ENCODE measurements around the gene ATRNL1.
A peak's percentile ranks its signal among the peaks of the same experiment; 100 is the strongest.

Gene ATRNL1, protein sequence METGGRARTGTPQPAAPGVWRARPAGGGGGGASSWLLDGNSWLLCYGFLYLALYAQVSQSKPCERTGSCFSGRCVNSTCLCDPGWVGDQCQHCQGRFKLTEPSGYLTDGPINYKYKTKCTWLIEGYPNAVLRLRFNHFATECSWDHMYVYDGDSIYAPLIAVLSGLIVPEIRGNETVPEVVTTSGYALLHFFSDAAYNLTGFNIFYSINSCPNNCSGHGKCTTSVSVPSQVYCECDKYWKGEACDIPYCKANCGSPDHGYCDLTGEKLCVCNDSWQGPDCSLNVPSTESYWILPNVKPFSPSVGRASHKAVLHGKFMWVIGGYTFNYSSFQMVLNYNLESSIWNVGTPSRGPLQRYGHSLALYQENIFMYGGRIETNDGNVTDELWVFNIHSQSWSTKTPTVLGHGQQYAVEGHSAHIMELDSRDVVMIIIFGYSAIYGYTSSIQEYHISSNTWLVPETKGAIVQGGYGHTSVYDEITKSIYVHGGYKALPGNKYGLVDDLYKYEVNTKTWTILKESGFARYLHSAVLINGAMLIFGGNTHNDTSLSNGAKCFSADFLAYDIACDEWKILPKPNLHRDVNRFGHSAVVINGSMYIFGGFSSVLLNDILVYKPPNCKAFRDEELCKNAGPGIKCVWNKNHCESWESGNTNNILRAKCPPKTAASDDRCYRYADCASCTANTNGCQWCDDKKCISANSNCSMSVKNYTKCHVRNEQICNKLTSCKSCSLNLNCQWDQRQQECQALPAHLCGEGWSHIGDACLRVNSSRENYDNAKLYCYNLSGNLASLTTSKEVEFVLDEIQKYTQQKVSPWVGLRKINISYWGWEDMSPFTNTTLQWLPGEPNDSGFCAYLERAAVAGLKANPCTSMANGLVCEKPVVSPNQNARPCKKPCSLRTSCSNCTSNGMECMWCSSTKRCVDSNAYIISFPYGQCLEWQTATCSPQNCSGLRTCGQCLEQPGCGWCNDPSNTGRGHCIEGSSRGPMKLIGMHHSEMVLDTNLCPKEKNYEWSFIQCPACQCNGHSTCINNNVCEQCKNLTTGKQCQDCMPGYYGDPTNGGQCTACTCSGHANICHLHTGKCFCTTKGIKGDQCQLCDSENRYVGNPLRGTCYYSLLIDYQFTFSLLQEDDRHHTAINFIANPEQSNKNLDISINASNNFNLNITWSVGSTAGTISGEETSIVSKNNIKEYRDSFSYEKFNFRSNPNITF (N-terminal part only)

DNA sequence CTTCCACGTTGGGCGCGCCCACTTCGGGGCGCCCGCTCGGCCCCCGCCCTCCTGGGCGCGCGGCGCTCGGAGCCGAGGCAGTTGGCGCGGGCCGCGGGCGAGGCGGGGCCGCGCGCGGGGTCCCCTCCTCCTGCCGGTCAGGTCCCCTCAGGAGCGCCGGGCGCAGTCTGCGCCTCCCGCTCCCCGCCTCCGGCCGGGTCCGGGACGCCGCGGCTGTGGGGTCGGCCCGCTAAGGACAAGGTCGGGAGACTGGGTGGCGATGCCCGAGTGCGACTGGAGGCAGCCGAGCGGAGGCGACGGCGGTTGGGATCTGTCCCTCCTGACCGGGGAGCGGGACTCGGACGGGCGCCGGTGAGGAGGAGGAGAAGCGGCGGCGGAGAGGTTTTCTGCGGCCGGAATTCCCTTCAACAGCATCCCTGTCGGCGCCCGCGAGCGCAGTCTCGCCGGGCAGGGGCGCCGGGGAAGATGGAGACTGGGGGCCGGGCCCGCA lies at the start of gene ATRNL1:
TSS of gene ATRNL1 (plus strand) at position 80 of the 490 bp plus-strand sequence. CDS start at position 466, 386 bp downstream.
- H3K9me3 ChIP-seq (ENCODE audit: control insufficient read depth, insufficient read depth, low read length) = no peaks in the 10 kb centered on the region
- peaks cover 27% of the 10 kb centered on the region; the same call in 1 of the 2 replicates for H3K4me1 ChIP-seq (ENCODE audit: insufficient read depth, low read length)
- H3K9ac ChIP-seq (ENCODE audit: low read depth, low read length) = peak within 1 kb of the TSS; percentile 92
- H3K36me3 ChIP-seq (ENCODE audit: insufficient read depth, low read length) = no peaks in the 10 kb centered on the region

GRCh38 chr10:115043719-115044118 lies 49.4 kb upstream of the ATRNL1 start:
- Histone ChIP-seq H3K9me3 (ENCODE audit: control insufficient read depth, insufficient read depth, low read length) (no peaks in the 10 kb centered on the region; the same call in 1 of the 2 replicates), H3K9ac (ENCODE audit: low read depth, low read length) (no peak overlapping the region), H3K36me3 (ENCODE audit: insufficient read depth, low read length) (no peaks in the 10 kb centered on the region), H3K4me1 (ENCODE audit: insufficient read depth, low read length) (no peaks in the 10 kb centered on the region)

- Histone ChIP-seq H3K36me3 (ENCODE audit: insufficient read depth, low read length) (no peaks in the 10 kb centered on the region), H3K9ac (ENCODE audit: low read depth, low read length) (no peak overlapping the region), H3K4me1 (ENCODE audit: insufficient read depth, low read length) (peaks cover 4% of the 10 kb centered on the region; the same call in 1 of the 2 replicates), H3K9me3 (ENCODE audit: control insufficient read depth, insufficient read depth, low read length) (no peaks in the 10 kb centered on the region; the same call in 1 of the 2 replicates)
Observed at GRCh38 chr10:115044891-115045290, 48.3 kb upstream of the ATRNL1 start.

- Histone ChIP-seq H3K9me3 (ENCODE audit: control insufficient read depth, insufficient read depth, low read length) (no peaks in the 10 kb centered on the region; the same call in 1 of the 2 replicates), H3K9ac (ENCODE audit: low read depth, low read length) (no peak overlapping the region), H3K36me3 (ENCODE audit: insufficient read depth, low read length) (no peaks in the 10 kb centered on the region), H3K4me1 (ENCODE audit: insufficient read depth, low read length) (peaks cover 10% of the 10 kb centered on the region)
Observed at GRCh38 chr10:115045499-115045898, 47.7 kb upstream of the ATRNL1 start.

DNA sequence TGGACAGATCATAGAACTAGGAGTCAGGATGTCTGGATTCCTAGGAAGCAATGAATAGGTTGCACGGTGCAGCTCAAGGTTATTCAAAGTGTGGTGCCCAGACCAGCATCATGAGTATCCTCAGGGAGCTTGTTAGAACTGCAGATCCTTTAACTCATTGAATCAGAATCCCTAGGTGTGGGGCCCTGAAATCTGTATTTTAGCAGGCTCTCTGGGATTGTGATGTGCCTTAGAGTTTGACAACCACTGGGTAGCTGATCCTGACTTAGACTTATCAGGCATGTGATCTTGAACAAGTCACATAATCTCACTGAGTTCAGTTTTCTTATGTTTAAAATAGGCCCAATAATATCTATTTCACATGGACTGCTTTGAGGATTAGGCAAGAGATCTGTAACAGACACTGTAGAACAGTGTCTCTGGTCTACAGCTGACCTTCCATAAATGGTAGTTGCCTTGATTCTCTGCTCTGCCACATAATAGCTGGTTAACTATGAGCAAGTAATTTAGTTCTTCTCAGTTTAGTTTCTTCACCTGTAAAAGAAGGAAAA lies 46.4 kb upstream of the ATRNL1 start:
- Histone ChIP-seq H3K36me3 (ENCODE audit: insufficient read depth, low read length) (no peaks in the 10 kb centered on the region), H3K9me3 (ENCODE audit: control insufficient read depth, insufficient read depth, low read length) (no peaks in the 10 kb centered on the region; the same call in 1 of the 2 replicates), H3K9ac (ENCODE audit: low read depth, low read length) (no peak overlapping the region), H3K4me1 (ENCODE audit: insufficient read depth, low read length) (peaks cover 17% of the 10 kb centered on the region)

DNA sequence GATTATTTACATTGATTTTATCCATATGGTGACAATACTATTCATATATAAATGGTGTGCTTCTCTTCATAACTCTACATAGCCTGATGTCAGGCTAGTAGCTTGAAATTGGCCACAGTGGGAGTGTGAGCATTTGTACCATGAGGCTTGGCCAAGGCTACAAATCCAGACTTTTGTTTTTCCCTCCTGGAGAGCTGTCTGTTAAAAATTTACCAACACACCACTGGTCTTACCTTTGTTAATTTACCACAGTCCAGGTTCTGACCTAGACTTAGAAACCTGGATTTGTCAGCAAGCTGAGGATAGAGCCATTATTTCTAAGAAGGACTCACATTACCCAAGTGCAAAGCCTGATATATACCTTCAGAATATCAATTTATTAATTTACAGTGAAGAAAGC lies 45.5 kb upstream of the ATRNL1 start:
- H3K4me1 ChIP-seq (ENCODE audit: insufficient read depth, low read length) = peaks cover 22% of the 10 kb centered on the region
- no peak overlapping the region for H3K9ac ChIP-seq (ENCODE audit: low read depth, low read length)
- H3K9me3 ChIP-seq (ENCODE audit: control insufficient read depth, insufficient read depth, low read length) = no peaks in the 10 kb centered on the region; the same call in 1 of the 2 replicates
- H3K36me3 ChIP-seq (ENCODE audit: insufficient read depth, low read length) = no peaks in the 10 kb centered on the region

- H3K9me3 ChIP-seq (ENCODE audit: control insufficient read depth, insufficient read depth, low read length) = no peaks in the 10 kb centered on the region; the same call in 1 of the 2 replicates
- no peak overlapping the region for H3K9ac ChIP-seq (ENCODE audit: low read depth, low read length)
- no peaks in the 10 kb centered on the region for H3K36me3 ChIP-seq (ENCODE audit: insufficient read depth, low read length)
- peaks cover 24% of the 10 kb centered on the region for H3K4me1 ChIP-seq (ENCODE audit: insufficient read depth, low read length)
Observed at GRCh38 chr10:115049318-115049717, 43.8 kb upstream of the ATRNL1 start.

DNA sequence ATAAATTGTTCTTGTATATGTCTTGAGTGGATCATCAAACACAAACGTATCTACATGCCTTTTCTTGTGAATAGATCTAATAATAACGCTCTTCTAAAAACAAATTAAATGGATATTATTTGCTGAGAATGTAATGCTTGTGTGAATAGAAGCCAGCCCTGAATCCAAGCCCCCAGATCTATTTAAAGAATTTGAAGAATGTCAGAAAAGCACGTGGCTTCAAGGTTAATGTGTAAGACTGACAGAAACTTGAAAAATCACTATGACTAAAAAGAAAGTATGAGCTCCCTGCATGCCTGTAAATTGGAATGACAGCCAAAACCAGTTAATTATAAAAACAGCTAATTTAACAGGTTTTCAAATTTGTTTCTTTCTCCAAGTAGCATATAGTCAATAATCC lies 43.2 kb upstream of the ATRNL1 start:
- no peaks in the 10 kb centered on the region for H3K36me3 ChIP-seq (ENCODE audit: insufficient read depth, low read length)
- no peaks in the 10 kb centered on the region; the same call in 1 of the 2 replicates for H3K9me3 ChIP-seq (ENCODE audit: control insufficient read depth, insufficient read depth, low read length)
- peaks cover 24% of the 10 kb centered on the region for H3K4me1 ChIP-seq (ENCODE audit: insufficient read depth, low read length)
- no peak overlapping the region for H3K9ac ChIP-seq (ENCODE audit: low read depth, low read length)

DNA sequence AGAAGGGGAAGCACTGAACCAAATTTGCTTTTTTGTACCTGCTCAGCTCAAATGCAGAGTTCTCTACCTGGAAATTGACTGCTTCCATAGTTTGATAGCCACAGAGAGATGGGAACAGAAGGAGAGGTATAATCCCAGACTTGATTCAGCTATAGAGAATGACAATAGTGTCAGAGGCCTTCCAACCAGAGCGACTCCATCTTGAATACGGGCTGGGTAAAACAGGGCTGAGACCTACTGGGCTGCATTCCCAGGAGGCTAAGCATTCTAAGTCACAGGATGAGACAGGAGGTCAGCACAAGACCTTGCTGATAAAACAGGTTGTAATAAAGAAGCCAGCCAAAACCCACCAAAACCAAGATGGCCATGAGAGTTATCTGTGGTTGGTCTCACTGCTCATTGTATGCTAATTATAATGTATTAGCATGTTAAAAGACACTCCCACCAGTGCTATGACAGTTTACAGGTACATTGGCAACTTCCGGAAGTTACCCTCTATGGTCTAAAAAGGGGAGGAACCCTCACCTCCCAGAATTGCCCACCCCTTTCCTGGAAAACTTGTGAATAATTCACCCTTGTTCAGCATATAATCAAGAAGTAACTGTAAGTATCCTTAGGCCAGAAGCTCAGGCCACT lies 42.7 kb upstream of the ATRNL1 start:
- Histone ChIP-seq H3K36me3 (ENCODE audit: insufficient read depth, low read length) (no peaks in the 10 kb centered on the region), H3K4me1 (ENCODE audit: insufficient read depth, low read length) (peaks cover 24% of the 10 kb centered on the region), H3K9ac (ENCODE audit: low read depth, low read length) (no peak overlapping the region), H3K9me3 (ENCODE audit: control insufficient read depth, insufficient read depth, low read length) (no peaks in the 10 kb centered on the region; the same call in 1 of the 2 replicates)

GRCh38 chr10:115051216-115051615 lies 41.9 kb upstream of the ATRNL1 start:
- peaks cover 24% of the 10 kb centered on the region for H3K4me1 ChIP-seq (ENCODE audit: insufficient read depth, low read length)
- H3K36me3 ChIP-seq (ENCODE audit: insufficient read depth, low read length) = no peaks in the 10 kb centered on the region
- H3K9ac ChIP-seq (ENCODE audit: low read depth, low read length) = no peak overlapping the region

GRCh38 chr10:115052226-115052625 lies 40.9 kb upstream of the ATRNL1 start:
- no peaks in the 10 kb centered on the region for H3K36me3 ChIP-seq (ENCODE audit: insufficient read depth, low read length)
- no peak overlapping the region for H3K9ac ChIP-seq (ENCODE audit: low read depth, low read length)
- peaks cover 24% of the 10 kb centered on the region for H3K4me1 ChIP-seq (ENCODE audit: insufficient read depth, low read length)
- no peaks in the 10 kb centered on the region; the same call in 1 of the 2 replicates for H3K9me3 ChIP-seq (ENCODE audit: control insufficient read depth, insufficient read depth, low read length)

More at GRCh38 chr10:115051216-115051615, 41.9 kb upstream of the ATRNL1 start:
- H3K9me3 ChIP-seq (ENCODE audit: control insufficient read depth, insufficient read depth, low read length) = no peaks in the 10 kb centered on the region; the same call in 1 of the 2 replicates

DNA sequence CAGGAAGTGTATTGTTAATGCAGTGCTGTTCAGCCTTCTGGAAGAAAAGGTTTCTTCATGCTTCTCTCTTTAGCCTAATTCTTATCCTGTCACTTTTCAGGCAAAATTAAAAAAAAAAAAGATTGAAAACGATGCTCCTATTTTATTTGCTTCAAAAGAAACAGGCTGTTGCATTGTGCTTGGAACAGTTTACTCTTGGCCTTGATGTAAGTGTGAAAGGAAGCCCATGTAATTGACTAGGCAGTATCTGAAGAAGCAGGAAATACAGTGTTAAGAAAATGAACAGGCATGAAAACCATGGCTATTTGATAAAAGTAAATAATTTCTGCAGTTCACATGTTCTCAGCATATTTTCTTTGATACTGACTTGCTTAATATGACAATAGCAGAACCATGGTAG lies 40.4 kb upstream of the ATRNL1 start:
- Histone ChIP-seq H3K9me3 (ENCODE audit: control insufficient read depth, insufficient read depth, low read length) (no peaks in the 10 kb centered on the region; the same call in 1 of the 2 replicates), H3K9ac (ENCODE audit: low read depth, low read length) (no peak overlapping the region), H3K4me1 (ENCODE audit: insufficient read depth, low read length) (peaks cover 24% of the 10 kb centered on the region), H3K36me3 (ENCODE audit: insufficient read depth, low read length) (no peaks in the 10 kb centered on the region)

- H3K36me3 ChIP-seq (ENCODE audit: insufficient read depth, low read length) = no peaks in the 10 kb centered on the region
- no peaks in the 10 kb centered on the region for H3K9me3 ChIP-seq (ENCODE audit: control insufficient read depth, insufficient read depth, low read length)
- H3K4me1 ChIP-seq (ENCODE audit: insufficient read depth, low read length) = peaks cover 7% of the 10 kb centered on the region
- no peak overlapping the region for H3K9ac ChIP-seq (ENCODE audit: low read depth, low read length)
Observed at GRCh38 chr10:115056186-115056585, 37.0 kb upstream of the ATRNL1 start.

All from ES-I3 (cell line).